GM18519 (cell line): ENCODE measurements around the gene MMRN2.
"Not testable (repeated sequence)": the region's sequence is repeated elsewhere in the genome, so short reads cannot be mapped to it uniquely, and the experiment has no call there.

Experiments used
- ATAC-seq: cut with Tn5 transposase; IDR thresholded peaks from one replicate; pipeline ENCODE4 v1.9.1; 2021; ENCODE audit warnings: mild to moderate bottlenecking, moderate library complexity; ENCODE audit not compliant: unreplicated experiment, low FRiP score

The MMRN2 gene

GRCh38 chr10:86958116-86958900 lies 893 bp upstream of the MMRN2 start, which contains the start of gene SNCG:
Gene SNCG (plus strand): TSS chr10:86958599. CDS start chr10:86958698, 99 bp downstream.
- no peak for ATAC-seq

- ATAC-seq: no peak
These were observed 467 bp downstream of the MMRN2 start for GRCh38 chr10:86956848-86957448.

GRCh38 chr10:86956195-86956847 lies 1.1 kb downstream of the MMRN2 start:
- no peak for ATAC-seq

- no peak for ATAC-seq
These were observed 1.8 kb downstream of the MMRN2 start for GRCh38 chr10:86955501-86956194.

GRCh38 chr10:86954681-86955500 lies 2.5 kb downstream of the MMRN2 start:
- ATAC-seq: no peak

GRCh38 chr10:86953747-86954680 lies 3.4 kb downstream of the MMRN2 start:
- ATAC-seq: no peak

GRCh38 chr10:86952697-86953096 lies 4.7 kb downstream of the MMRN2 start:
- ATAC-seq: not testable (repeated sequence)

GRCh38 chr10:86952106-86952505 lies 5.3 kb downstream of the MMRN2 start:
- no peak for ATAC-seq

- ATAC-seq: no peak
These were observed 6.1 kb downstream of the MMRN2 start for GRCh38 chr10:86951184-86951761.

GRCh38 chr10:86950349-86950748 lies 7.1 kb downstream of the MMRN2 start:
- ATAC-seq: no peak

GRCh38 chr10:86947806-86948205 lies 9.6 kb downstream of the MMRN2 start:
- ATAC-seq: not testable (repeated sequence)

GRCh38 chr10:86946213-86947155 lies 10.9 kb downstream of the MMRN2 start:
- ATAC-seq: no peak

GRCh38 chr10:86945361-86946212 lies 11.8 kb downstream of the MMRN2 start:
- ATAC-seq: no peak

- no peak for ATAC-seq
These were observed 12.5 kb downstream of the MMRN2 start for GRCh38 chr10:86944907-86945306.

GRCh38 chr10:86944471-86944870 lies 12.9 kb downstream of the MMRN2 start:
- no peak for ATAC-seq

- no peak for ATAC-seq
These were observed 13.4 kb downstream of the MMRN2 start for GRCh38 chr10:86944031-86944419.
